SK-N-SH (cell line): ENCODE results near the gene SIRPD.

Experiments
- CTCF ChIP-seq: fragments of 200-600 bp; sonication (generic); IDR thresholded peaks from 2 replicates; pipeline ENCODE4 v1.6.1; 2017; ENCODE audit warnings: antibody characterized with exemption, mild to moderate bottlenecking, moderate library complexity
- EP300 ChIP-seq, 2 experiments: IDR thresholded peaks; 2 replicates each; pipeline versions ENCODE4 v1.4.0 to v1.6.1; 2012; ENCODE audit warnings: borderline replicate concordance in 1 of 2, low read depth in 1 of 2, low read length in 1 of 2
- POLR2AphosphoS5 ChIP-seq: IDR thresholded peaks from 2 replicates; pipeline ENCODE4 v1.6.1; 2012; ENCODE audit warnings: low read depth, low read length
- RCOR1 ChIP-seq: fragments of 150-350 bp; IDR thresholded peaks from 2 replicates; pipeline ENCODE4 v1.6.1; 2017; ENCODE audit warnings: antibody characterized with exemption, low read length
- YY1 ChIP-seq: IDR thresholded peaks from 2 replicates; pipeline ENCODE4 v1.4.0; 2012; ENCODE audit warnings: low read depth, mild to moderate bottlenecking

- no peak for TF ChIP-seq YY1
- no peak for TF ChIP-seq CTCF
- no peak for TF ChIP-seq EP300 (IDR thresholded peaks at IDR 0.05; ENCODE audit: borderline replicate concordance in 1 of 2, low read depth in 1 of 2, low read length in 1 of 2)
- TF ChIP-seq POLR2AphosphoS5, result no peak
- no peak for TF ChIP-seq RCOR1
These were observed 8.0 kb upstream of the SIRPD start for GRCh38 chr20:1565461-1565860.
